Fibroblast of lung (primary cell): Measurements from ENCODE around the gene RNLS.

Source experiments
- CTCF ChIP-seq, 2 donors: IDR thresholded peaks in 1 of 2; conservative IDR thresholded peaks in 1 of 2; 1 replicate in 1 of 2; 2 replicates in 1 of 2; pipeline ENCODE4 v1.5.1; 2011 to 2012; ENCODE audit warnings: low read length in 2 of 2, control low read depth in 1 of 2, inconsistent platforms in 1 of 2, low read depth in 1 of 2, mild to moderate bottlenecking in 1 of 2
- EZH2 ChIP-seq: IDR thresholded peaks from 2 replicates; pipeline ENCODE4 v1.5.1; 2012; ENCODE audit warnings: low read length, control low read depth, mild to moderate bottlenecking; ENCODE audit errors: missing control alignments

GRCh38 chr10:88228130-88228529 is 355.0 kb downstream of the RNLS start:
- no peak for TF ChIP-seq CTCF (conservative IDR thresholded peaks at IDR 0.05 in 1 of 2, IDR thresholded peaks at IDR 0.05 in 1 of 2; ENCODE audit: low read depth in 1 of 2, low read length in 2 of 2)
- TF ChIP-seq EZH2 = no peak
